Thyroid gland (tissue), 4 donors: ENCODE data around the gene ACTA2.

Experiments used
- POLR2A ChIP-seq, 2 donors: fragments of 450-650 bp; IDR thresholded peaks; one replicate each; pipeline ENCODE4 v1.6.1; 2017; ENCODE audit warnings: antibody characterized with exemption in 2 of 2, mild to moderate bottlenecking in 2 of 2, moderate library complexity in 1 of 2
- TF ChIP-seq, protein P1 (sequence below), 6 experiments: fragments of 200-600 bp in 3 of 6; fragments of 450-650 bp in 3 of 6; sonication (generic) in 3 of 6; IDR thresholded peaks; one replicate each; pipeline ENCODE4 v1.5.1; 2016 to 2019; ENCODE audit warnings: antibody characterized with exemption in 6 of 6, mild to moderate bottlenecking in 2 of 6, inconsistent platforms in 1 of 6, moderate library complexity in 1 of 6

DNA sequence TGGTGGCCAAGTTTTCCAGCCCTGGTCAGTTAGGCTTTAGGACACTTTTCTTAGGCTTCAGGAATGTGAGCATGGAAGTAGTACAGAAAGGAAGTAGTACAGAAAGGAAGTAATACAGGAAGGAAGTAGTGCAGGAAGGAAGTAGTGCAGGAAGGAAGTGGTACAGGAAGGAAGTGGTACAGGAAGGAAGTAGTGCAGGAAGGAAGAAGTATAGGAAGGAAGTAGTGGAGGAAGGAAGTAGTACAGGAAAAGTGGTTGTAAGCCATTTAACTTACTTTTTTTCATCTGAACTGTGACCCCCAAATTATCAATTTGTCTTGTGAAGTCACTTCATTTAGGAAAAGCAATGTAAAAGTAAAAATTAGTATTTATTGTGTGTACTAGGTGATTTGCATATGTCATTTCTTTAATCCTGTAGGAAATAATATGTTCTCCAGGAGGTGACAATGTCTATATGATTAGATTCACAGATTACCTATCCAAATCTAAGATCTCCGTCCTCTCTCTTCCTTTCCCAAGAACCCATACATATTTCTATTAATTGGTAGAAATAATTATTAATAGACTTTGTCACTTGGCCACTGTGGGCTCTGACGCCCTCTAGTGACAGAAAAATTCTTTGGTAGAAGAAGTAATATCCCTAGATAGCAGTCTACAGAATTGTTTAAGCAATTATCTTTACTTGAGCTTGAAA lies 34.1 kb upstream of the ACTA2 start:
- TF ChIP-seq, protein P1, sequence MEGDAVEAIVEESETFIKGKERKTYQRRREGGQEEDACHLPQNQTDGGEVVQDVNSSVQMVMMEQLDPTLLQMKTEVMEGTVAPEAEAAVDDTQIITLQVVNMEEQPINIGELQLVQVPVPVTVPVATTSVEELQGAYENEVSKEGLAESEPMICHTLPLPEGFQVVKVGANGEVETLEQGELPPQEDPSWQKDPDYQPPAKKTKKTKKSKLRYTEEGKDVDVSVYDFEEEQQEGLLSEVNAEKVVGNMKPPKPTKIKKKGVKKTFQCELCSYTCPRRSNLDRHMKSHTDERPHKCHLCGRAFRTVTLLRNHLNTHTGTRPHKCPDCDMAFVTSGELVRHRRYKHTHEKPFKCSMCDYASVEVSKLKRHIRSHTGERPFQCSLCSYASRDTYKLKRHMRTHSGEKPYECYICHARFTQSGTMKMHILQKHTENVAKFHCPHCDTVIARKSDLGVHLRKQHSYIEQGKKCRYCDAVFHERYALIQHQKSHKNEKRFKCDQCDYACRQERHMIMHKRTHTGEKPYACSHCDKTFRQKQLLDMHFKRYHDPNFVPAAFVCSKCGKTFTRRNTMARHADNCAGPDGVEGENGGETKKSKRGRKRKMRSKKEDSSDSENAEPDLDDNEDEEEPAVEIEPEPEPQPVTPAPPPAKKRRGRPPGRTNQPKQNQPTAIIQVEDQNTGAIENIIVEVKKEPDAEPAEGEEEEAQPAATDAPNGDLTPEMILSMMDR (IDR thresholded peaks at IDR 0.05) = peak; percentile 60 to 94 (median 74)
- no peak for TF ChIP-seq POLR2A (IDR thresholded peaks at IDR 0.05)
